HG03469 (cell line): ENCODE results near the gene ITGB1BP1.
A peak's percentile ranks its signal among the peaks of the same experiment; 100 is the strongest.

Experiments
- ATAC-seq: cut with Tn5 transposase; IDR thresholded peaks from one replicate; pipeline ENCODE4 v1.9.1; 2021; ENCODE audit warnings: mild to moderate bottlenecking, moderate library complexity, moderate number of reproducible peaks; ENCODE audit not compliant: unreplicated experiment

ITGB1BP1 gene, protein sequence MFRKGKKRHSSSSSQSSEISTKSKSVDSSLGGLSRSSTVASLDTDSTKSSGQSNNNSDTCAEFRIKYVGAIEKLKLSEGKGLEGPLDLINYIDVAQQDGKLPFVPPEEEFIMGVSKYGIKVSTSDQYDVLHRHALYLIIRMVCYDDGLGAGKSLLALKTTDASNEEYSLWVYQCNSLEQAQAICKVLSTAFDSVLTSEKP

DNA sequence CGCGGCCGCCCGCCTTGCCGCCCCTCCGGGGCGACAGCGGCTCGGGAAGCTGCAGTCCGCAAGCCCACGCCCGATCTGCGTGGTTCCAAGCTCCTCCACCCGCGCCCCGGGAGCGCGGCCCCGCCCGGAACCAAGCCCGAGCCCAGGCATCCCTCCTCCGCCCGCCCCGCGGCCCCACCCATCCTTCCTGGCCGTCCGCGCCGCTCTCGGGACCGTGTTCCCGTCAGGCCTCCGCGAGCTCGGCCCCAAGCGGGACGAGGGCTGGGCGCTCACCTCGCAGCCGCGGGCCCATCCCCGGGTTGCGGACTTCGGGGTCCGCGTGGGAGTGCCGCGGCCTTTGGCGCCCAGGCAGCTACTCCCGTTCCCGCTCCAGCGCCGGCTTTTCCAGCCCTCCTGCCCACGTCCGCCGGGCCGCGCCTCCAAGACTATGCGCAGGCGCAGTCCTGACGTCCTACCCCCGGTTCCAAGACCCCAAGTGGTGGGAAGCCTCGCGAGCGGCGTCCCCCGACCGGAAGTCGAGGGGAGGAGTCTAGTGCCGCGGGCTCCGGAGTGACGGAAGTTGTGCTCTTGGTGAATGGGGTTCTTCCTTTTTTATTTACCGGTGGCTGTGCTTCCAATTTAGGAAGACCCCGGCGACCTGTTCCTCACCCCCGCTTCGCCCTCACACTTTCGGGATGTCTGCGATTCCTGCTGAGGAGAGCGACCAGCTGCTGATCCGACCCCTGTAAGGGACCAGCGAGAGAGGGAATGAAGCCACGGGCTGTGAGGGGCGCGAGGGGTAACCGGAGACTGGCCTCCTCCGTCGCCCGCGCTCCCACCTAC, at the start of gene ITGB1BP1, which contains the start of gene CPSF3:
Gene ITGB1BP1, minus strand, starts transcription at position 429 of the 822 bp plus-strand sequence. CDS start 4,831 bp downstream, outside the sequence.
Gene CPSF3, plus strand, starts transcription at position 555 of the 822 bp plus-strand sequence. Its CDS starts 120 bp downstream, at position 675.
- ATAC-seq = peak; percentile 51

DNA sequence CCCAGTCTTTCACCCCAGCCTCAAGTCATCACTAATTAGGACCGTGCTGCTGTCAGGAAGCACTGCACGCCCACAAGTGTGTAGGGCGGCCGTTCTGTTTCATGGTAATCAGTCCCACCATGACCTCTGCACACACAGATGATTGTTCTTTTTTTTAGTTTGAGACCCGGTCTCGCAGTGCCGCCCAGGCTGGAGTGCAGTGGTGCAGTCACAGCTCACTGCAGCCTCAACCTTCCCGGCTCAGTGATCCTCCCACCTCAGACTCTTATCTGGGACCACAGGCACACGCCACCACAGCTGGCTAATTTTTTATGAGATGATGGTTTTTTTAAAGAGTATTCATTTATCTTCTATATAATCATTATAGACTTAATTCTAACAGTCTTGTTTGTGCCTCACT, 49.2 kb upstream of the ITGB1BP1 start:
- ATAC-seq = no peak

DNA sequence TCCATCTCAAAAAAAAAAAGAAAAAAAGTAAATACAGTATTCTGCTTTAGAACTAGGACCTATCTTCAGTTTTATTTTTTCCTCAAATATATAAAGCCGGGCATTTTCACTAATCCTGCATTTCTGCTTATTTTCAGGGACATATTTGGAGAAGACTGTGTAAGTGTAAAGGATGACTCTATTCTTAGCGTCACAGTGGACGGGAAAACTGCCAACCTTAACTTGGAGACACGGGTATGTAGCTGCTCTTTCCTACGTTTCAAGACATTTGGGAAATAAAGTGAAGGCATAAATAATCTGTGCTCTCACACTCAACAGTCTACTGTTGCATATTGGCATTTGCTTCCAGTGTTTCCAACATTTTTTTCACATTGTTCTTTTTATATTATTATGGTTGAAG, 47.9 kb upstream of the ITGB1BP1 start:
- no peak for ATAC-seq

DNA sequence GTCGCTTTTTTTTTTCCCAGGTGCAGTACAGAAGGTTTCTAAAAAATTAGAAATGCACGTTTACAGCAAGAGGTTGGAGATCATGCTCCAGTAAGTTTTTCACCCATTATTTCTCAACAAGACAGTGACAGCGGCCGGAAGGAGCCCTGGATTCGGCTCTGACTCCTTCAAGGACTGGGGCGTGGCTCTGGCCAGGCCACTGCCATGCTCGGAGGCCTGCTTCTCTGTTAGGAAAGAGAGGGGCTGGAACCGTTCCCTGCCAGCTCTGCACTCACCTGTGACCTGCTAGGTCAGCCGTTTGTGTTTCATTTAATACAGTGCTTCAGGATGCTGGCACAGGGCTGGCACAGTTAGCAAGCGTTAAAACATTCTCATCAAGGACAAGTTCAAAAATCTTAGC, 44.4 kb upstream of the ITGB1BP1 start:
- ATAC-seq = no peak

DNA sequence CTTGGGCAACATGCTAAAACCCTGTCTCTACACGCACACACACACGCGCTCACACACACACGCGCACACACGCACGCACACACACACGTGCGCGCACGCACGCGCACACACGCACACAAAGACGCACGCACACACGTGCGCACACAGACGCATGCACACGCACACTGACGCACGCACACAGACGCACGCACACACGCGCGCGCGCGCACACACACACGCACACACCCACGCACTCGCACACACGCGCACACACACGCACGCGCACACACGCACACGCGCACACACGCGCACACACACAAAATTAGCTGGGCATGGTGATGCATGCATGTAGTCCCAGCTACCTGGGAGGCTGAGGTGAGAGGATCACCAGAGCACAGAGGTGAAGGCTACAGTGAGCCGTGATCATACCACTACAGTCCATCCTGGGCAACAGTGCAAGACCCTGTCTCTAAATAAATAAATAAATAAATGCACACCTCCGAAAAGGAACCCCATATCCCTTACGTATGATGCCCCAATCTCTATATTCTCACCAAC, 42.9 kb upstream of the ITGB1BP1 start:
- ATAC-seq = no peak

DNA sequence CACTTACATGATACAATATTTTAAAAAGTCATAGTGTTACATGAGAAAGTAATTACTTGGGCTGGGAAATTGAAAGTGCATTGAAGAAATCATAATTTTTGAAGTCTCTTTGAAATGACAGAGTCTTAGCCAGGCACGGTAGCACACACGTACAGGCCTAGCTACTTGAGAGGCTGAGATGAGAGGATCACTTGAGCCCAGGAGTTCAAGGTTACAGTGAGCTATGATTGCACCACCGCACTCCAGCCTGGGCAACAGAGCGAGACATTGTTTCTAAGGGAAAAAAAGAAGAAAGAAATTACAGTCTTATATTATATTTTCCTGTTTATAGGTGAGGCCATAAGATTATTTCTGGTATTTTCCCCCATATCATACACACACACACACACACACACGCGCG, 41.8 kb upstream of the ITGB1BP1 start:
- ATAC-seq = no peak

DNA sequence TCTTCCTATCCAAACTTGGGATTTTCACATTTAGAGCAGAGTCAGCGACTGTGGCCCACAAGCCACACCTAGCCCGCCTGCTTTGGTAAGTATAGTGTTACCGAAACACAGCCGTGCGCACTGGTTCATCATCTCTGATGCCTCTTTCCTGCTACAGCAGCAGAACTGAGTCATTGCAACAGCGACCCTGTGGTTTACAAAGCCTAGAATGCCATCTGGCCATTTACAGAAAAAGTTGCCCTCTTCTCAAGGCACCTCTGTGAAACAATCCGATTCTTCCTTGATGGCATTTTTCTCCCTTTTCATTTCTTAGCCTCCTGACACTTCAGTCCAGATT, 40.3 kb upstream of the ITGB1BP1 start:
- ATAC-seq = no peak

DNA sequence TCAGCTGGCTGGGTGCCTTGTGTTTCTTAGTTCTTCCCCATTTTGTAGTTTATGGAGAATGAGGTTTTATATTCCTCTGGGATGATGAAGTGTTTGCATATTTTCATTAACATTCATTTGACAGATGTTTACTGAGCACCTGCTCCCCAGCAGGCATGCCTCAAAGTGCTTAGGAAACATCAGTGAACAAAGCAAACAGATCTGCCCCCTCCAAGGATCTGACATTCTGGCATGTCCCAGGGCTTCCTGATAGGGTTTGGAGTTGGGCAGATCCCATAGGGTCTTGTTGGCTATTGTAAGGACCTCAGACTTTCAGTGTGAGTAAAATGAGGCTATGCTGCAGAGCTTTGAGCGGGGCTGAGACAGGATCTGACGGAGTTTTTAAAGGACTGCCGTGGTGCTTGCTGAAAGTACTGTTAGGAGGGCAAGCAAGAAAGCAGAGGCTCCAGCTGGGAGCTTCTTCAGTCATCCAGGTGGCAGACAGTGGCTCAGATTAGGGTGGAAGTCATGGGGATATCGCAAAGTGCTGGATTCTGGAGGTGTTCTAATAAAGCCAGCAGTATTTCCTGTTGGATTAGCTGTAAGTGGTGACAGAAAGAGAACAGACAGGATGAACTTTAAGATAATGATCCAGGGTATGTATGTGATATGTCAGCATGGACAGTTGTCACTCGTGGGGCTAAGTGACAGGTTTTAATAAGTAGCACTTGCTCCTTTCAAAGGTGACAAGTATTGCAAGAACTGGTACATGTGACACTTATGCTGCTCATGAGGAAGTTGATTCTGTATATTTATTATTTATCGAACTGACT, 39.8 kb upstream of the ITGB1BP1 start:
- ATAC-seq = no peak

DNA sequence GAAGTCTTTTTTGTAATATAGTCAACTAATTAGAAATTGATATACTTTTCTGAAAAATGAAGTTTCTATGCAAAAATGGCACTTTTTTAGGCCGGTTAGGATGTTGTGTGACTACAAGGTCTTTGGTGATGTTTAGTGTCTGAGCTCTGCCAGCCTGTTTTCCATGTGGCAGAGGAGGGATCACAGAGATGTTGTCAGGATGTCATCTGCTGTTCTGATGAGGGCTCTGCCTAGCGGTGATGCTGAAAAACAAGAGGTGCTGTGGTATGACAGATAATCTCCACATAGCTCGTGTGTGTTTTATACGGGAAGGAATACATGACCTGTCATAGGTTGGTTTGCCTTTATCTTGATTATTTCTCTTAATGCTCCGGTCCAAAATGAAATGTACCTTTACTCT, 39.0 kb upstream of the ITGB1BP1 start:
- ATAC-seq = no peak

DNA sequence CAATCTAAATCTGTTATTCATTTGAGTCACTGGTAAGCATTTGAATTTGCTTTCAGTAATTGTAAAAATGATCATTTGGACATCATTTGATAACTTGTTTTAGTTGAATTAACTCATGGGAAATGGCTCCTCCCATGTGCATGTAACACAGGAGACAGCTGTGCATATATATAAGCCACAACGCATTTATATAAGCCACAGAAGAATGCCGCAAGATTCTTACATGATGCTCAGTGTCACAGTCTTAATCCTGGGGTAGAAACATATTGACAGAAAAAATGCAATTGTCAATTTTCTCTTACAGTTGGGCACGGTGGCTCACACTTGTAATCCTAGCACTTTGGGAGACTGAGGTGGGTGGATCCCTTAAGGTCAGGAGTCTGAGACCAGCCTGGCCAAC, 37.8 kb upstream of the ITGB1BP1 start:
- ATAC-seq = no peak

DNA sequence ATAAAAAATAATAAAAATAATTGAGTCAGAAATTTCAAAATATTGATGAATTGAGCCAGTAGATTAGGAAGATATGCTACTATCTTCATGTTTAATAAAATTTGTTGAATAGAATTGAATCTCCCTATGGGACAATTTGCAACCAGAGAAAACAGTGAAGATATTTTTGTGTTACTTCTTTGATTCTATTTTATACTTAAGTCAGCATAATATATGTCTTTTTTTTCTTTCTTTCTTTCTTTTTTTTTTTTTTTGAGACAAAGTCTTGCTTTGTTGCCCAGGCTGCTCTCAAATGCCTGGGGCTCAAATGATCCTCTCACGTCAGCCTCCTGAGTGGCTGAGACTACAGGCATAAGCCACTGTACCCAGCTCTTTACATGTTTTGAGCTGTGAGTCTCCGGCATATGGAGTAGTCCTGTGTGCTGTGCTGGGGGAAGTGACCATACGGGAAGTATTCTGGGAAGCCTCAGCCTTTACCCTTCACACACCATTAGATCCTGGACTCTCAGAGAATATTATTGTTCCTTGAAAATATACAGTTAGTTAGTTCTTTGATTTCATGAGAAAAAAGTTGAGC, 37.2 kb upstream of the ITGB1BP1 start:
- ATAC-seq = no peak

DNA sequence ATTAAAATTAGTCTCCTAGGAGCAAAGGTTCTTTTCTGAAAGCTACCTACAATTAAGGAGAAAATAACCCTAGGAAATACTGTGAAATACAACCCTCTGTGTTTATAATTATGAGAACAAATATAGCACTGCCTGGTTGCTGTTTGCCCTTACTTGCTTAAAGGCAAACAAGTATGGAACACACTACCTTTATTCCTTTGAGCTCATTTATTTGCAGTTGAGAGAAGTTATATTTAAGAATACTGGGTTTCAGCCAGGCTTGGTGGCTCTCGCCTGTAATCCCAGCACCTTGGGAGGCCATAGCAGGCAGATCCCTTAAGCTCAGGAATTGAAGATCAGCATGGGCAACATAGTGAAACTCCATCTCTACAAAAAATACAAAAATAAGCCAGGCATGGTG, 27.9 kb upstream of the ITGB1BP1 start:
- ATAC-seq = no peak

DNA sequence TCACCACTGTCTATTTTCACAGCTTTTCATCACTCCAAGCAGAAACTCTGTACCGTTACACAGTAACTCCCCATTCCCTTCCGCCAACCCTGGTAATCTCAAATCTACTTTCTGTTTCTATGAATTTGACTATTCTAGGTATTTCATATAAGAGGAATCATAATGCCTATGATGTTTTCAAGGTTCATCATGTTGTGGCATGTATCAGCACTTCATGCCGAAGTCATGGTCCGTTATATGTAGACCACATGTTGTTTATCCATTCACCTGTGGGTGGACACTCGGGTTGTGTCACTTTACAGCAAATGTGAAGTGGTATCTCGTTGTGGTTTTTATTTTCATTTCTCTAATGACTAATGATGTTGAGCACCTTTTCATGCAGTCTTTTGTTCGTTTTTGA, 21.8 kb upstream of the ITGB1BP1 start:
- no peak for ATAC-seq

DNA sequence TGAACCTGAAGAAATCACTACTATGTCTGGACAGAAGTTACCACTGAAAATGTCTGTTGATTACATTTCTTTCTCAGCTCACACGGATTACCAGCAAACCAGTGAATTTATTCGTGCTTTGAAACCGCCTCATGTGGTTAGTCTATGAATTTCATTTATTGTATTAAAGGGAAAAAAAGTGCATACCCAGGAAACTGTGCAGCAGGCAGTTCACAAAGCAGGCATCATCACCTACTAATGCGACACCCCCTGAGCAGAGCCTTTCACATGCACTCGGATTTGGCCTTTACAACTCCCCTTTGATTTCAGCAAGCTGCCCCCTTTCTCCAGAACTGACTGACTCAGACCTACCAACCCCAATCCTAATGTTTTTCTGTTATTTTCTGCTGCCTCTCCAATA, 20.2 kb upstream of the ITGB1BP1 start:
- no peak for ATAC-seq

DNA sequence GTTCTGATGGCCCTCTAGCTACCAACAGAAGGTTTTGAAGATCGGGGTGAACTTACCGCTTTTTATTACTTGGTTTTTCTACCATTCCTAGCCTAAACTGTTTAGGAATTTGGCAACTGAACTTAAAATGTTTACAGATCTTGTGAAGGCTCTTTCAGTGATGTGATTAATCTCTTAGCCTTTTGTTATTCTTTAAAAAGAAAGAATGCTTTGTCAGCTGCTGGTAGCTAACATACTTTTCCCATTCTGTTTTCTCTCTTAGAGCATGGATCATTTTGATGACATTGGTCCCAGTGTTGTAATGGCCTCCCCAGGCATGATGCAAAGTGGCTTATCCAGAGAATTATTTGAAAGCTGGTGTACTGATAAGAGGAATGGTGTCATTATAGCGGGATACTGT, 18.2 kb upstream of the ITGB1BP1 start:
- ATAC-seq = no peak

DNA sequence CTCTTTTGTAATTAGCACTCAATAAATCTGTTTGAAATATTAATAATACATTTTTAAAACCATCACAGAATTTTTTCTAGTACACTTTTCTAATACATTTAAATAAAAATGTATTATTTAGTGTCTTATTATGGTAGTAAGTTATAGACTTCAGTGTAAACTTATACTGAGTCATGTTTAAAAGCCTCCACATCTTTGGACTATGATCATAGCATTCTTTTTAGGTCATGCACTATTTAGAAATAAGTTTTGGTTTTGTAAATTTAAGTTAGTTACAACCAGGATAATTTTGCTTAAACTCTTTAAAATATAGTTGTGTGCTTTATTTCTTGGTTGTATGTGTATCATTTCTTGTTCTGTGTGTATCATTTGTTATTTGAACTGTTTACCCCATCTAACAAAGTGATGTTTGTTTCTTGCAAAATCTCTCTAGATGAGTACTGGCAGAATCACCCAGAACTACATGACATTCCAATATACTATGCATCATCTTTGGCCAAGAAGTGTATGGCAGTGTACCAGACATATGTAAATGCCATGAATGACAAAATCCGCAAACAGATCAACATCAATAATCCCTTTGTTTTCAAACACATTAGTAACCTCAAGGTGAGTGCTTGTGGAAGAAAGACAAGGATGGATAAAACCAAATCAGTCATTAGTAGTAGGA, 16.9 kb upstream of the ITGB1BP1 start:
- no peak for ATAC-seq

DNA sequence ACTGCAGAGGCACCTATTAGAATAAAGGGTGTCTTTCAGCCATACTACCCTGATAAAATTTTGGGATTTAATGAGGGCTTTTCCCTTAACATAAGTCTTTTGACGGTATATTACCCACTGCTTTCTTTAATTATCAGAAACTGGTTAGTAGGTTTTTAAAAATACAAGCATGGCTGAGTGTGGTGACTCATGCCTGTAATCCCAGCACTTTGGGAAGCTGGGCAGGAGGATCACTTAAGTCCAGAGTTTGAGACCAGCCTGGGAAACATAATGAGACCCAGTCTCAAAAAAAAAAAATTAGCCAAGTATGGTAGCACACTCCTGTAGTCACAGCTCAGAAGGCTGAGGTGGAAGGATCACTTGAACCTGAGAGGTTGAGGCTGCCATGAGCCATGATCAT, 16.2 kb upstream of the ITGB1BP1 start:
- no peak for ATAC-seq

DNA sequence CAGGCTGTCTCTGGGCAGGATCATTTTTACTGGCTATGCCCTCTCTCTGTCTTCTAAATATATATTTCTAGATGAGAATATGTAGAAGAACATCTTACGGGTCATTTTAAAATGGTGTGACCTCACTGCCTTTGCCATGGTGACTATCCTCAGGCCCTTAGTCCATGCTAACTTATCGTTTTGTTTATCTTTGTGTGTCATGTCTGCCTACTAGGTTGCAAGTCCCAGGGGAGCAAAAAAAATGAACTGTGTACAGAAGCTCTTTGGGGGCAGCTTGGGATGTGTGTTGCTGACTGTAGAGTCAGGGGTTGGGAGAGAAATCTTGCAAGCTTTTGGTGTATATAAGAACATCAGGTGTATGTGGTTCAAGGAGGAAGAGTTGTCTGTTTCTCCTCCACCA, 11.2 kb upstream of the ITGB1BP1 start:
- no peak for ATAC-seq

DNA sequence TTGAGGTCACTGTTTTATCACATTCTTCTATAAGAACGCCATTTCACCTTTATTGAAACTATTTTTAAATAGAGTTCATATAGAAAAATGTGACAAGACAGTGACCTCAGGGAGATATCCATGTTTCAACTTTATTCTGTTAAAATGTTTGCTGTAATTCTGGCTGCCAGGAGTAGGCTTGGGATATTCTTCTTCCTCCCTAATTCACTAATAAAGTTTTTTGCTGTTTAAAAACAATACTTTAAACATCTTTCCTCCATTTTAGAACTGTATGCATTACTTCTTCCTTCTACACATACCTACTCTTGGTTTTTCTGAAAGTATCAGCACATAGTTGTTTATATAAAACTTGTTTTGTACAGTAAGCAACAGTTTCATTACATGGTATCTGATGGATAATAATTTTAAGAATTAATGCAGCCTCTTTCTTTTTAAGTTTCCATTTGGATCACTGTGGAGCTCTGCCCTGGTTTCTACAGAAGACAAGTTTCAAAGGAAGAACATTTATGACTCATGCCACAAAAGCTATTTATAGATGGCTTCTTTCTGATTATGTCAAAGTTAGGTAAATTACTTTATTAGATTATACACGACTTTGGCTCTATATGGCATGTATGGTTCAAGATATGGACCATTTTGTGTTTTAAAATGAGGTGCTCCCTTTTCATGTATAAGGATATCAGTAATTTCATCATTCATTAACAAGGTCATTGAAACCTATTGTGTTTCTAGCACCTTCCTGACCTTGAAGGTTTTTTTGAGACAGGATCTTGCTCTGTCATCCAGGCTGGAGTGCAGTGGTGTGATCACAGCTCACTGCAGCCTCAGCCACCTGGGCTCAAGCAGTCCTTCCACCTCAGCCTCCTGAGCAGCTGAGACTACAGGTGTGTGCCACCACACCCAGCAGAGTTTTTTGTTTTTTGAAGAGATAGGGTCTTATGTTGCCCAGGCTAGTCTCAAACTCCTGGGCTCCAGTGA, 7.3 kb upstream of the ITGB1BP1 start:
- ATAC-seq = no peak
